K562 (cell line): ENCODE results near the gene LRRC75A. TPM values are rescaled to one million over a fixed set of nuclear protein-coding genes. Genes with fewer than 3 reads are reported as not detected.

Source experiments
- CEBPG ChIP-seq, 3 experiments: fragments of 200-800 bp in 1 of 3; sonication (Bioruptor generic) in 1 of 3; sonication (generic) in 1 of 3; formaldehyde crosslinking in 1 of 3; IDR thresholded peaks in 2 of 3; conservative IDR thresholded peaks in 1 of 3; 2 replicates each; pipeline versions ENCODE4 v1.6.1 to v1.8.0; 2016 to 2022; ENCODE audit warnings: missing compliant biosample characterization in 2 of 3, missing genetic modification characterization in 2 of 3, mild to moderate bottlenecking in 1 of 3, missing genetic modification reagents in 1 of 3
- FOSL1 ChIP-seq: fragments of 200-800 bp; sonication (Bioruptor generic); conservative IDR thresholded peaks from 2 replicates; pipeline ENCODE4 v1.6.1; 2016; ENCODE audit warnings: missing genetic modification characterization, missing compliant biosample characterization
- FOXJ2 ChIP-seq: fragments of 200-800 bp; sonication (Bioruptor generic); IDR thresholded peaks from 2 replicates; pipeline ENCODE4 v1.6.1; 2016; ENCODE audit warnings: missing genetic modification characterization, missing compliant biosample characterization
- MBD2 ChIP-seq: sonication (generic); IDR thresholded peaks from 2 replicates; pipeline ENCODE4 v1.6.1; 2016; ENCODE audit warnings: low read depth, borderline replicate concordance
- MTF1 ChIP-seq: fragments of 250-450 bp; sonication (Bioruptor Pico); IDR thresholded peaks from 2 replicates; pipeline ENCODE4 v1.9.0; 2021; ENCODE audit warnings: moderate library complexity, mild to moderate bottlenecking, inconsistent platforms, borderline replicate concordance
- NFXL1 ChIP-seq: fragments of 450-650 bp; formaldehyde crosslinking; IDR thresholded peaks from 2 replicates; pipeline ENCODE4 v1.4.0; 2021; ENCODE audit warnings: mild to moderate bottlenecking
- PHF20 ChIP-seq: fragments of 450-650 bp; IDR thresholded peaks from 2 replicates; pipeline ENCODE4 v1.6.1; 2018; ENCODE audit not compliant: partially characterized antibody
- POLR2AphosphoS2 ChIP-seq: IDR thresholded peaks from 2 replicates; pipeline ENCODE4 v1.6.1; 2012; ENCODE audit warnings: low read length, improper control_type of control experiment
- POLR2B ChIP-seq: fragments of 450-650 bp; IDR thresholded peaks from 2 replicates; pipeline ENCODE4 v1.6.1; 2018; ENCODE audit warnings: low read depth; ENCODE audit not compliant: partially characterized antibody
- PRMT5 ChIP-seq: sonication (generic); formaldehyde crosslinking; IDR thresholded peaks from 2 replicates; pipeline ENCODE4 v1.5.0; 2020; ENCODE audit warnings: missing genetic modification reagents
- SMC3 ChIP-seq: conservative IDR thresholded peaks from 2 replicates; pipeline ENCODE4 v1.6.1; 2011; ENCODE audit warnings: low read depth, low read length, improper control_type of control experiment; ENCODE audit not compliant: insufficient read depth
- SREBF2 ChIP-seq: sonication (generic); formaldehyde crosslinking; IDR thresholded peaks from 2 replicates; pipeline ENCODE4 v1.4.0; 2020; ENCODE audit warnings: mild to moderate bottlenecking, missing genetic modification reagents
- STAT5B ChIP-seq: fragments of 250-450 bp; sonication (Bioruptor Pico); IDR thresholded peaks from 2 replicates; pipeline ENCODE4 v1.8.0; 2021; ENCODE audit warnings: mild to moderate bottlenecking, inconsistent platforms
- TEAD1 ChIP-seq, 2 experiments: fragments of 450-650 bp in 1 of 2; sonication (generic) in 1 of 2; formaldehyde crosslinking; IDR thresholded peaks; 2 replicates each; pipeline versions ENCODE4 v1.4.0 to v1.8.0; 2020 to 2022; ENCODE audit warnings: mild to moderate bottlenecking in 2 of 2, missing genetic modification reagents in 1 of 2
- TEAD4 ChIP-seq, 2 experiments: sonication (generic) in 1 of 2; formaldehyde crosslinking in 1 of 2; IDR thresholded peaks; 2 replicates each; pipeline versions ENCODE4 v1.6.1 to v1.8.0; 2012 to 2022; ENCODE audit warnings: borderline replicate concordance in 1 of 2, inconsistent platforms in 1 of 2, low read length in 1 of 2, mild to moderate bottlenecking in 1 of 2, missing genetic modification reagents in 1 of 2
- ZBTB8A ChIP-seq: fragments of 450-650 bp; IDR thresholded peaks from 2 replicates; pipeline ENCODE4 v1.6.1; 2018; ENCODE audit warnings: mild to moderate bottlenecking, moderate library complexity; ENCODE audit not compliant: partially characterized antibody
- ZNF57 ChIP-seq: fragments of 450-650 bp; formaldehyde crosslinking; IDR thresholded peaks from 2 replicates; pipeline ENCODE4 v1.4.0; 2020; ENCODE audit warnings: mild to moderate bottlenecking, moderate library complexity
- polyA plus RNA-seq, 8 experiments: library from polyadenylated mRNA; depleted of rRNA in 4 of 8; stranded (reverse) in 5 of 8; unstranded in 3 of 8; fragments of >200 nt; fragmentation: Nextera tagmentation in 2 of 8; fragmentation: Illumina TruSeq in 1 of 8; extraction: Ambion mirVana in 2 of 8; extraction: Trizol in 1 of 8; gene quantifications; 2 replicates each; pipeline versions ENCODE4 v1.2.1 to v1.2.3, GENCODE V29; 2011 to 2014; ENCODE audit warnings: inconsistent platforms in 1 of 8, missing spikeins in 1 of 8
- total RNA-seq, 7 experiments: library from RNA; depleted of rRNA in 6 of 7; stranded (reverse); fragments of >200 nt in 6 of 7; fragmentation: Illumina TruSeq in 2 of 7; extraction: Trizol in 2 of 7; gene quantifications; 2 replicates each; pipeline versions ENCODE4 v1.2.1 to v1.2.3, GENCODE V29; 2011 to 2021; ENCODE audit warnings: low replicate concordance in 1 of 7
- TF ChIP-seq, protein P1 (sequence below): fragments of 450-650 bp; IDR thresholded peaks from 2 replicates; pipeline ENCODE4 v1.6.1; 2017; ENCODE audit warnings: antibody characterized with exemption, mild to moderate bottlenecking
- TF ChIP-seq, protein P2 (sequence below): fragments of 450-650 bp; formaldehyde crosslinking; IDR thresholded peaks from 2 replicates; pipeline ENCODE4 v1.4.0; 2022; ENCODE audit warnings: missing genetic modification characterization
- TF ChIP-seq, protein P3 (sequence below): IDR thresholded peaks from 2 replicates; pipeline ENCODE4 v1.6.1; 2014; ENCODE audit warnings: antibody characterized with exemption

The LRRC75A gene
- total and polyA plus RNA-seq, 9 of the 15 experiments (the other 6 are each of a cell fraction or from before 2014, with no cell fraction given), result 0.04 to 0.34 (median 0.08) TPM; not detected in 5

DNA sequence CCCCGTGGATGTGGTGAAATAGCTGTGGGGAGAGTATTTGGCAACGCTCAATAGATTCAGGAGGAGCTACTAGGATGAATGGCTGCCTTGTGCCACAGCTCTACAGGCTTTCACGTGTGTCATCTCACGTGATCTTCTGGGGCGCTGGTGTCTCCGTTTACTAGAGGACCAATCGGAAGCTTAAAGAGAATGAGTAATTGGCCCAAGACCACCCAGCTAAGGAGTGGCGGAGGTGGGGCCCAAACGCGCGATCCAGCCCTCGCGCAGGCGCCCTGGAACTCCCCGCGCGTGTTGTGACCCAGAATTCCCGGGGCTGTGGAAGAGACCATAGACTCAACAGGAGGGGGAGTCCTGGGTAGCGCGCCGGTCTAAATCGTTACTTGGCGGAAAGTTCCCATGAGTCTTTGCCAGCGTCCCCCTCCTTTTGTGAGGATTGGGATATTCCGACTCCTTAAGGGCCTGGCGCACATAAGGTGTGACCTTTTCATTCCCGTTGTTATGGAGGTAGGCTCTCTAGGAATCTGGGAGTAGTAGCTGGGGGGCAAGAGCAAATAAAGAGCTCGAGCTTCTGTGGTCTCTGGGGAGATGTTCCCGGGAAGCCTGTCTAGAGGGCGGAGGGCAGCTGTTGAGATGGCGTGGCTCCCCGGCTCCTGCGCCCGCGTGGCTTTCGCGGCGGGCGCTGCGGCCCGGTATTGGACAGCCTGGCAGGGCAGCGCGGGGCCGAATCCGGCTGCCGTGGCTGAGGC, 53.3 kb downstream of the LRRC75A start (continued):
- TF ChIP-seq MTF1 (CRISPR knock-in tag), result no peak
- peak; percentile 50; the same call in 1 of the 2 replicates for TF ChIP-seq CEBPG (CRISPR knock-in tag; IDR thresholded peaks at IDR 0.05)
- peak in 1 of 2 experiments; percentile 6; a peak in 1 of 4 replicates for TF ChIP-seq CEBPG (tag; conservative IDR thresholded peaks at IDR 0.05 in 1 of 2, IDR thresholded peaks at IDR 0.05 in 1 of 2)
- TF ChIP-seq PHF20, result peak; percentile 88
- no peak for TF ChIP-seq STAT5B (CRISPR knock-in tag)
- peak; percentile 95 for TF ChIP-seq MBD2
- TF ChIP-seq SREBF2 (CRISPR knock-in tag), result no peak
- no peak for TF ChIP-seq PRMT5
- TF ChIP-seq FOXJ2 (tag), result peak; percentile 73; the same call in 1 of the 2 replicates
- peak; percentile 90 for TF ChIP-seq POLR2B
- 0 out of 2 replicates have a peak, but pooled peaks have one; percentile 0 for TF ChIP-seq ZNF57 (CRISPR knock-in tag)
- peak; percentile 76; the same call in 1 of the 2 replicates for TF ChIP-seq POLR2AphosphoS2
- TF ChIP-seq, protein P1, sequence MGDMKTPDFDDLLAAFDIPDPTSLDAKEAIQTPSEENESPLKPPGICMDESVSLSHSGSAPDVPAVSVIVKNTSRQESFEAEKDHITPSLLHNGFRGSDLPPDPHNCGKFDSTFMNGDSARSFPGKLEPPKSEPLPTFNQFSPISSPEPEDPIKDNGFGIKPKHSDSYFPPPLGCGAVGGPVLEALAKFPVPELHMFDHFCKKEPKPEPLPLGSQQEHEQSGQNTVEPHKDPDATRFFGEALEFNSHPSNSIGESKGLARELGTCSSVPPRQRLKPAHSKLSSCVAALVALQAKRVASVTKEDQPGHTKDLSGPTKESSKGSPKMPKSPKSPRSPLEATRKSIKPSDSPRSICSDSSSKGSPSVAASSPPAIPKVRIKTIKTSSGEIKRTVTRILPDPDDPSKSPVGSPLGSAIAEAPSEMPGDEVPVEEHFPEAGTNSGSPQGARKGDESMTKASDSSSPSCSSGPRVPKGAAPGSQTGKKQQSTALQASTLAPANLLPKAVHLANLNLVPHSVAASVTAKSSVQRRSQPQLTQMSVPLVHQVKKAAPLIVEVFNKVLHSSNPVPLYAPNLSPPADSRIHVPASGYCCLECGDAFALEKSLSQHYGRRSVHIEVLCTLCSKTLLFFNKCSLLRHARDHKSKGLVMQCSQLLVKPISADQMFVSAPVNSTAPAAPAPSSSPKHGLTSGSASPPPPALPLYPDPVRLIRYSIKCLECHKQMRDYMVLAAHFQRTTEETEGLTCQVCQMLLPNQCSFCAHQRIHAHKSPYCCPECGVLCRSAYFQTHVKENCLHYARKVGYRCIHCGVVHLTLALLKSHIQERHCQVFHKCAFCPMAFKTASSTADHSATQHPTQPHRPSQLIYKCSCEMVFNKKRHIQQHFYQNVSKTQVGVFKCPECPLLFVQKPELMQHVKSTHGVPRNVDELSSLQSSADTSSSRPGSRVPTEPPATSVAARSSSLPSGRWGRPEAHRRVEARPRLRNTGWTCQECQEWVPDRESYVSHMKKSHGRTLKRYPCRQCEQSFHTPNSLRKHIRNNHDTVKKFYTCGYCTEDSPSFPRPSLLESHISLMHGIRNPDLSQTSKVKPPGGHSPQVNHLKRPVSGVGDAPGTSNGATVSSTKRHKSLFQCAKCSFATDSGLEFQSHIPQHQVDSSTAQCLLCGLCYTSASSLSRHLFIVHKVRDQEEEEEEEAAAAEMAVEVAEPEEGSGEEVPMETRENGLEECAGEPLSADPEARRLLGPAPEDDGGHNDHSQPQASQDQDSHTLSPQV, result 0 out of 2 replicates have a peak, but pooled peaks have one; percentile 36
- TF ChIP-seq TEAD4 (IDR thresholded peaks at IDR 0.05; ENCODE audit: low read length), result peak; percentile 23; the same call in 1 of the 2 replicates
- no peak for TF ChIP-seq TEAD4 (CRISPR knock-in tag; IDR thresholded peaks at IDR 0.05; ENCODE audit: borderline replicate concordance)
- no peak for TF ChIP-seq NFXL1 (CRISPR knock-in tag)
- no peak for TF ChIP-seq ZBTB8A
- TF ChIP-seq, protein P2, sequence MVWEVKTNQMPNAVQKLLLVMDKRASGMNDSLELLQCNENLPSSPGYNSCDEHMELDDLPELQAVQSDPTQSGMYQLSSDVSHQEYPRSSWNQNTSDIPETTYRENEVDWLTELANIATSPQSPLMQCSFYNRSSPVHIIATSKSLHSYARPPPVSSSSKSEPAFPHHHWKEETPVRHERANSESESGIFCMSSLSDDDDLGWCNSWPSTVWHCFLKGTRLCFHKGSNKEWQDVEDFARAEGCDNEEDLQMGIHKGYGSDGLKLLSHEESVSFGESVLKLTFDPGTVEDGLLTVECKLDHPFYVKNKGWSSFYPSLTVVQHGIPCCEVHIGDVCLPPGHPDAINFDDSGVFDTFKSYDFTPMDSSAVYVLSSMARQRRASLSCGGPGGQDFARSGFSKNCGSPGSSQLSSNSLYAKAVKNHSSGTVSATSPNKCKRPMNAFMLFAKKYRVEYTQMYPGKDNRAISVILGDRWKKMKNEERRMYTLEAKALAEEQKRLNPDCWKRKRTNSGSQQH (CRISPR knock-in tag), result no peak
- TF ChIP-seq, protein P3, sequence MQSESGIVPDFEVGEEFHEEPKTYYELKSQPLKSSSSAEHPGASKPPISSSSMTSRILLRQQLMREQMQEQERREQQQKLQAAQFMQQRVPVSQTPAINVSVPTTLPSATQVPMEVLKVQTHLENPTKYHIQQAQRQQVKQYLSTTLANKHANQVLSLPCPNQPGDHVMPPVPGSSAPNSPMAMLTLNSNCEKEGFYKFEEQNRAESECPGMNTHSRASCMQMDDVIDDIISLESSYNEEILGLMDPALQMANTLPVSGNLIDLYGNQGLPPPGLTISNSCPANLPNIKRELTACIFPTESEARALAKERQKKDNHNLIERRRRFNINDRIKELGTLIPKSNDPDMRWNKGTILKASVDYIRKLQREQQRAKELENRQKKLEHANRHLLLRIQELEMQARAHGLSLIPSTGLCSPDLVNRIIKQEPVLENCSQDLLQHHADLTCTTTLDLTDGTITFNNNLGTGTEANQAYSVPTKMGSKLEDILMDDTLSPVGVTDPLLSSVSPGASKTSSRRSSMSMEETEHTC, result peak; percentile 51; the same call in 1 of the 2 replicates
- TF ChIP-seq TEAD1 (CRISPR knock-in tag; IDR thresholded peaks at IDR 0.05), result peak in 1 of 2 experiments; percentile 53; a peak in 1 of 4 replicates
- 0 out of 2 replicates have a peak, but pooled peaks have one; percentile 13 for TF ChIP-seq FOSL1 (tag)
- TF ChIP-seq SMC3, result no peak
